Activated CD4-positive, alpha-beta T cell treated with anti-CD3 and anti-CD28 coated beads, Interleukin-2, Interleukin-6, amounts not matched to agents 100 ng/mL and 50 ng/mL, durations not matched to agents 16 hours and 8 hours (primary cell): Measurements from ENCODE around the gene AREG.

Experiments
- DNase-seq: peaks from one replicate; pipeline ENCODE4 v3.0.0-alpha.2; 2020

AREG gene

GRCh38 chr4:74464291-74464690 lies 19.4 kb downstream of the AREG start:
- no peak for DNase-seq

DNA sequence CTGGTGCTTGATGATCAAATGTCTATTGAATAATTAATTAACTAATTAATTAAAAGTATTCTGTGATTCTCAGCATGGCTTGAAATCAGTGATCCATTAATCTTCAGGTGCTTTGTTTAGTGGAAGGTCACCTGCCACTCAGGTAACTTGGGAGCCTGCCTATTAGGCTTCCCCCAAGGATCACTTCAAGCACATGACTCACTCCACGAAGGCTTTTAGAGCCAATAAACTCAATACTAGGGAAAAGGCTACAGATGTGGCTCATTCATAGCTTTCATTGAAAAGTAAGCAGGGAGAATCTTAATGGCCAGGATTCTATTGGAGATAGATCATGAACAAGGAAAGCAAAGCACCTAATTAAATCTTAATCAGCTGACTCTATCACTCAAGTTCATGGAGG lies 21.3 kb downstream of the AREG start:
- no peak for DNase-seq

- no peak for DNase-seq
Measured at GRCh38 chr4:74471264-74471663, 26.3 kb downstream of the AREG start.

DNA sequence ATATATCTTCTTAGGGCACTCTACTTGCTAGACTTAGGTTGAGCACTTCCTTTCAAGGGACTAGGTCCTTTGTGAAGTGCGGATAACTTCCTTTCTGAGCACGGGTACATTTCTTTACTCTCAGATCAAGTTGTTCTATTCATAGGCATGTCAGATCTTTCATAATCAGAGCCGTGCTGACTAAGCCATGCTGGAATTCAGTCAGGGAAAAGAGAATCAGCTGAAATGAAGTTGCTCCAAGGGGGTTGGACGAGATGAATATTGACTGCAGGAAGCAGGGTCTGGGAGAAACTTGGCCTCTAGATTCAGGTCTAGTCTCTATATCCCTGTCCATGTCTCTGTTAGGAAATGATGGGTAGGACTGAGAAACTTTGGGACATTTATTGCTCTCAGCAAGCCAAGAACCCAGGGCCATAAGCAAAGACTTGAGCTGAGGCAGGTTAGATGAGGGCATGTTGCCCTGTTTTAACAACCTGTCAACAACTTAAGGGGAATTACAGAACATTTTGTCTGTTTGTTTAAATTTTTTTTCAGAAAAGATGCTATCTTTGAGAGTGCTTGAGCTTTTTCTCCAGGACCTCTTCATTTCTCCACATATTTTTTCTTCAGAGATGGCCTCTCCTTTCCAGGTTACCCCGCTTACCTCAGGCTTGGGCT lies 28.3 kb downstream of the AREG start:
- no peak for DNase-seq

DNA sequence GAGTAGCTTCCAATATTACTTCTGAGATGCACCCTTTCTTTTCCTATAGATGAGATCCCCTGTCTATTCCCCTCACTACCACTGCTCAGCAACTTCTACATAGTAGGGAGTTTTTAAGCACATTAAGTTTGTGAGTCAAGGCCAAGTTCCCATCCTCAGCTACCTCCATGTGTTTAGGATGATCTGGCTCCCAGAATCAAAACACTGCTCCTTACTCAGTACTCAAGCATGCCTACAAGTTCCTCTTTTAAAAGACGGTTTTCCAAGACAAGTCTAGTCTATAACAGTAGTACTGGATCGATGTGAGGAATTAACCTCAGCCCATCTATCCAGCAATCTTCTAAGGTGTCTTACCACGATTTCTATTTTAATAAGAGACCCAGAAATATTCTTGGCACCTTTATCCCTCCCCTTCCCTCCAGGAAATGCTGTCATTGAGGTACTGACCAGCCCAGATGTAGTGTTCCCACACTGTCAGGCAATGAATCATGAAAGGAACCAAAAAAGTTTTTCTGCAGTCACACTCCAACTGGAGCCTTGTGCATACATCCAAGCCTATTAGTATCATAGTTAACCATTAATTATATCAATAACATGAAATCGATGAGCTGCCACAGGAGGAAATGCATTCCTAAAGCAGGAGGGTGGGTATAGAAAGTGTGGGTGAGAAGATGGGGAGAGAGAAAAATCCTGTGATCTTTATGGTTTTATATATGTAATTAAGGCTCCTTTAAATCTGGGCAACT lies 29.6 kb downstream of the AREG start:
- no peak for DNase-seq

GRCh38 chr4:74475091-74475800 lies 30.3 kb downstream of the AREG start:
- no peak for DNase-seq

- DNase-seq, result no peak
Measured at GRCh38 chr4:74475946-74476345, 31.0 kb downstream of the AREG start.

DNA sequence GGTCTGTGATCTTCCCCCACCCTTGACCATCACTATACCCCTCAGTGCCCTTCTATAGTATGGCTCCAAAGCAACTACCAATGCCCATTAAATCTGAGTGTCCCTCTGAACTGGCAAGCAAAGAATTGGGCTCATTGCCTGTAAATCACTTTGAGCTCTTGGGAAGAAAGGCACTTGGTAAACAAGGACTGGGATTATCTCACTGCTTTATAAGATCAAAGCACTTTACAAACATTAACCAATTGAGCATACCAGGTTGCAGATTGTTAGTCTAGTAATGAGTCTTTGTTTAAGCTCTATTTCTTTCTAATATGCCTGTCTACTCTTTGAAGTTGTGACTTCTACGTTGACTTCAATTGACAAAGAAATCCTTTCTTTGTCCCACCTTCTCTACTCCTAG lies 34.1 kb downstream of the AREG start:
- no peak for DNase-seq

DNA sequence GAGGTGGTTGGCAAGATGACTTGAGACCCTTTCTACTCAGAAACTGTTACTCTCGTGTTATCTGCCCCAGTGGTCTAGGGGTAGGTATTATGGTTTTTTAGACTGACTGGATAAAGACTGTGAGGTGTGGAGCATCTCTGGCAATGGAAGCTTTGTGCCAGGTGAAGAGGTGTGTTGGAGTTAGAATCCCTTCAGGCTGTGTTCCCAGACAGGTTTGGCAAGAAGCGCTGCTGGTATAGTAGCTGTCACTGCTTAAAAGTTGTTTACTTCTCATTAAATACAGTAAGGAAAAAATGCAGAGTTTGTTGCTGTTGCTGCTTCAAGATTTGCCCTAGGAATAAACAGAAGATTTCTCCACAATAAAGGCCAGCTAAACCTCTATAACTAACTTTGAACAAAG lies 35.3 kb downstream of the AREG start:
- no peak for DNase-seq

DNA sequence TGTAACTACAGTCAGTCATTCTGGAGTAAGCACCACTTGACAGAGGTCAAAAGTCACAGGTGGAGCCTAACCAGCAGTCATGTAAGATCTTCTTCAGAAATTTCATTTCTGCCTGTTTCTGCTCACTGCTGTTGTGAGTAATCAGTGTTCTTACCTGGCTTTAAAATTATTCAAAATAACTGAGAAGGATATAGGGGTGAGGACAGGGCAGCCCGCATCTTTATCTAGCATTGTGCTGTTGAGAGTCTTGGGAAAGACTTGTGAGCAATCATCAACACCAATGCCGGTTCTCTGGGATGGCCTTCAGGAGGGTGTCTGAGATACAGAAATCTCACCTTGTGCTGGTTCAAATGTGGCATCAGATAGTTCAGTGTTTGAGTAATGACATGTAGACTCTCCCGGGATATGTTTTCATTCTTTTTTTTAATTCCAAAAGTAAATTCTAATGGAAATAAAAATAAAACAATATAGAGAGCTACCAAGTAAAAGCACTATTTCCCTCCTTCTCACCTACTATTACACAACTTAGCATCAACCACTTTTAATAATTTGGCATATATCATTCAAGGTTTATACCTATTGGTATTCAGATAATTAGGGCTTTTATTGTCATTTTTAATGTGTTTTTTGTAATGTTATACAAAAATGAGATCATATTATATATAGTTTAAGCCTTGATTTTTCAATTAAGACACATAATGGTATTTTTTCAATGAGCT lies 37.1 kb downstream of the AREG start:
- no peak for DNase-seq

- no peak for DNase-seq
Measured at GRCh38 chr4:74483226-74483911, 38.4 kb downstream of the AREG start.

- DNase-seq, result peak; percentile 12
Measured at GRCh38 chr4:74486905-74487304, 42.0 kb downstream of the AREG start.

DNA sequence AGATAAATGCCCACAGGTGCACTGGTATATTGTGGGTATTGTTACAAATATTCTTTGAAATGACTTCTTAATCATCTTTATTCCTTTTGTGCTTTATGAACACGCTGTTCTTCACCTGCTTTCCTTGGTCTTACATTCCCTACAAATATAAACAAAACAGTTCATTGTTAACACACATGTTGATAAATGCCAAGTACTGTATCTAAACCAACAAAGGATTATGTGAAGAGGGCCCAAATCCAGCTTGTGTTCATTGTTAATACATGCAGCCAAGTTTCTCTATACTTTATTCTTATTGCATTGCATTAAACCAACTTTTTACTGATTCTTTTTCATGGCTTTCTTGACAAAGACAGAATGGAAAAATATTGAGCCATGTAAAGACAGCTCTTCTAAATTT lies 42.8 kb downstream of the AREG start:
- DNase-seq, result no peak

- no peak for DNase-seq
Measured at GRCh38 chr4:74490736-74491135, 45.8 kb downstream of the AREG start.

DNA sequence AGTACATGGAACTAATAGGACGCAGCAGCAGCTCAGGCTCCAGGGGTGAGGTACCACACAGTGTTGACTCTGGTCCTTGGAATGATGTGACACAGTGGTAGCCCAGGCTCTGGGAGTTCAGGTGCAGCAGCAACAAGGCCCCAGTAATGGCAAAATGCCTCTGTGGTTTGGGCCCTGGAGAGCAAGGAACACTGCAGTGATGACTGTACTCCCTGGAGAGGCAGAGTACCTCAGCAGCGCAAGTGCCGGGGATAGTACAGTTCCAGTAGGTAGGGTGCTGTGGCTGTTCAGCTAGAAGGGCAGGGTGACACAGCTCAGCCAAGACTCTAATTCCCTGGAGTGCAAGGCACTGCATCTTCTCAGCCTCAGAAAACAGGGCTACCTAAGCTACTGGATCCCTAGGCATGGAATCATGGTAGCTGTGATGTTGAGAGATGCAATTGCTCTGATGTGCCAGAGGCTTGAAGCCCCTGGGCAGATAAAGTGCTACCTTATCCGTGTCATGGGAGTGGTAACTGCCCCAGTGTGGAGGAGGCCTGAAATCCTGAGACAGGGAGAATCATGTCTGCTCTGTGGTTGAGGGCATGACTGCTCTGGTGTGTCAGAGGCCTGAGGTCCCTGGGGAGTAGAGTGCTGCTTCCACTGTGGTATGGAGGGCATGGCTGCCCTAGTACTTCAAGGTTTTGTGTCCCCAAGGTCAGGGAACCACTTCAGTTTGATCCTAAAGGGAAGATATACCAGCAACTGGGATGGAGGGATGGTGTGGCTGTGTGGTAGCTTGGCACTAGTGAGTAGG lies 55.2 kb downstream of the AREG start:
- no peak for DNase-seq

GRCh38 chr4:74501579-74501978 lies 56.6 kb downstream of the AREG start:
- no peak for DNase-seq

- no peak for DNase-seq
Measured at GRCh38 chr4:74503580-74503979, 58.6 kb downstream of the AREG start.

- DNase-seq, result no peak
Measured at GRCh38 chr4:74504212-74504611, 59.3 kb downstream of the AREG start.
